NCI-H1048 (cell line): ENCODE data around the gene RSPH10B2.
A peak's percentile ranks its signal among the peaks of the same experiment; 100 is the strongest.
"Not testable (repeated sequence)": the region's sequence is repeated elsewhere in the genome, so short reads cannot be mapped to it uniquely, and the experiment has no call there.

Experiments used
- DNase-seq: peaks from one replicate; lab custom pipeline; 2025; lab: John Stamatoyannopoulos, UW

The RSPH10B2 gene

GRCh38 chr7:6753964-6754363 lies at the start of gene RSPH10B2:
TSS of gene RSPH10B2 (plus strand) at chr7:6754103. CDS start at chr7:6757678, 3,575 bp downstream.
- DNase-seq: not testable (repeated sequence)

GRCh38 chr7:6705959-6706665 lies 47.8 kb upstream of the RSPH10B2 start:
- DNase-seq: no peak

- peak; percentile 87 for DNase-seq
Observed at GRCh38 chr7:6706666-6707407, 47.1 kb upstream of the RSPH10B2 start, which contains the start of gene ZNF12. TSS of gene ZNF12 (minus strand) at chr7:6706947. CDS start at chr7:6705173, 1,774 bp downstream.

GRCh38 chr7:6708304-6708703 lies 45.6 kb upstream of the RSPH10B2 start:
- DNase-seq: no peak

- no peak for DNase-seq
Observed at GRCh38 chr7:6709808-6710207, 44.1 kb upstream of the RSPH10B2 start.

GRCh38 chr7:6714360-6714759 lies 39.5 kb upstream of the RSPH10B2 start:
- DNase-seq: no peak

GRCh38 chr7:6715898-6716297 lies 38.0 kb upstream of the RSPH10B2 start:
- DNase-seq: not testable (repeated sequence)

GRCh38 chr7:6718124-6718523 lies 35.8 kb upstream of the RSPH10B2 start:
- no peak for DNase-seq

GRCh38 chr7:6724351-6724750 lies 29.6 kb upstream of the RSPH10B2 start:
- not testable (repeated sequence) for DNase-seq

GRCh38 chr7:6725003-6725402 lies 28.9 kb upstream of the RSPH10B2 start:
- DNase-seq: no peak

GRCh38 chr7:6726341-6726740 lies 27.6 kb upstream of the RSPH10B2 start:
- not testable (repeated sequence) for DNase-seq

- no peak for DNase-seq
Observed at GRCh38 chr7:6727663-6728062, 26.2 kb upstream of the RSPH10B2 start.

GRCh38 chr7:6728893-6729491 lies 24.9 kb upstream of the RSPH10B2 start:
- DNase-seq: not testable (repeated sequence)

GRCh38 chr7:6729492-6730342 lies 24.2 kb upstream of the RSPH10B2 start:
- DNase-seq: peak; percentile 41

GRCh38 chr7:6730343-6730633 lies 23.6 kb upstream of the RSPH10B2 start:
- DNase-seq: no peak

GRCh38 chr7:6738415-6738814 lies 15.5 kb upstream of the RSPH10B2 start:
- not testable (repeated sequence) for DNase-seq

GRCh38 chr7:6744410-6745100 lies 9.3 kb upstream of the RSPH10B2 start:
- not testable (repeated sequence) for DNase-seq

GRCh38 chr7:6749335-6749734 lies 4.6 kb upstream of the RSPH10B2 start:
- not testable (repeated sequence) for DNase-seq

- DNase-seq: not testable (repeated sequence)
Observed at GRCh38 chr7:6750173-6750572, 3.7 kb upstream of the RSPH10B2 start.

GRCh38 chr7:6761186-6761585 lies 7.3 kb downstream of the RSPH10B2 start:
- not testable (repeated sequence) for DNase-seq

GRCh38 chr7:6781581-6781980 lies 27.7 kb downstream of the RSPH10B2 start:
- not testable (repeated sequence) for DNase-seq
